HG03103 (cell line): ENCODE data around the gene USP5.
"Not testable (repeated sequence)": the region's sequence is repeated elsewhere in the genome, so short reads cannot be mapped to it uniquely, and the experiment has no call there.

ENCODE experiments used
- ATAC-seq: cut with Tn5 transposase; IDR thresholded peaks from one replicate; pipeline ENCODE4 v1.9.1; 2021; ENCODE audit warnings: low read depth; ENCODE audit not compliant: unreplicated experiment

Gene USP5

GRCh38 chr12:6883683-6884082 is 31.7 kb downstream of the USP5 start:
- ATAC-seq, result no peak

GRCh38 chr12:6884539-6884938 is 32.6 kb downstream of the USP5 start:
- ATAC-seq, result no peak

GRCh38 chr12:6886206-6886999 is 34.5 kb downstream of the USP5 start:
- not testable (repeated sequence) for ATAC-seq

- no peak for ATAC-seq
These were observed 35.5 kb downstream of the USP5 start for GRCh38 chr12:6887460-6887859.

- no peak for ATAC-seq
These were observed 36.4 kb downstream of the USP5 start for GRCh38 chr12:6888360-6888759.

- not testable (repeated sequence) for ATAC-seq
These were observed 36.8 kb downstream of the USP5 start for GRCh38 chr12:6888794-6889193.

GRCh38 chr12:6889775-6890573 is 38.0 kb downstream of the USP5 start:
- not testable (repeated sequence) for ATAC-seq

- ATAC-seq, result peak; percentile 88
These were observed 39.1 kb downstream of the USP5 start for GRCh38 chr12:6890789-6891645.

- no peak for ATAC-seq
These were observed 39.7 kb downstream of the USP5 start for GRCh38 chr12:6891646-6892001.

GRCh38 chr12:6892683-6893082 is 40.7 kb downstream of the USP5 start:
- not testable (repeated sequence) for ATAC-seq

GRCh38 chr12:6894321-6894720 is 42.4 kb downstream of the USP5 start:
- no peak for ATAC-seq

- no peak for ATAC-seq
These were observed 45.0 kb downstream of the USP5 start for GRCh38 chr12:6896846-6897435.

GRCh38 chr12:6899427-6899826 is 47.5 kb downstream of the USP5 start:
- ATAC-seq, result no peak

GRCh38 chr12:6899837-6900519 is 48.0 kb downstream of the USP5 start:
- no peak for ATAC-seq

- ATAC-seq, result no peak
These were observed 50.5 kb downstream of the USP5 start for GRCh38 chr12:6902448-6902847.

- no peak for ATAC-seq
These were observed 51.8 kb downstream of the USP5 start for GRCh38 chr12:6903722-6904121.

- ATAC-seq, result peak; percentile 89
These were observed 52.6 kb downstream of the USP5 start, which contains the start of gene LRRC23 for GRCh38 chr12:6904280-6905276. TSS of gene LRRC23 (plus strand) at chr12:6904822. CDS start at chr12:6905634, 812 bp downstream.

- ATAC-seq, result no peak
These were observed 53.6 kb downstream of the USP5 start for GRCh38 chr12:6905414-6906040.
